Spleen (tissue), 7 donors: Measurements from ENCODE around the gene GNG7.

Experiments
- CTCF ChIP-seq, 11 experiments: fragments of 200-600 bp in 7 of 11; fragments of 450-650 bp in 4 of 11; sonication (generic) in 4 of 11; IDR thresholded peaks in 8 of 11; conservative IDR thresholded peaks in 3 of 11; 1 replicate in 7 of 11; 2 replicates in 4 of 11; pipeline versions ENCODE4 v1.4.0 to v1.8.0; 2016 to 2021; ENCODE audit warnings: antibody characterized with exemption in 11 of 11, inconsistent platforms in 4 of 11, mild to moderate bottlenecking in 1 of 11
- POLR2A ChIP-seq, 3 donors: fragments of 450-650 bp; IDR thresholded peaks; one replicate each; pipeline ENCODE4 v1.5.1; 2017; ENCODE audit warnings: antibody characterized with exemption in 3 of 3, mild to moderate bottlenecking in 1 of 3
- donor health status: DM: no; HTN: no; CAD: no; lungs with moderate emphysema.
- donor health status: DM: no; HTN: no; CAD: no.
- donor health status: DM: no; HTN: no; CAD: no.

- TF ChIP-seq CTCF (IDR thresholded peaks at IDR 0.05 in 8 of 11, conservative IDR thresholded peaks at IDR 0.05 in 3 of 11) (no peak), POLR2A (IDR thresholded peaks at IDR 0.05) (no peak)
Measured at GRCh38 chr19:2523630-2524311, 178.7 kb downstream of the GNG7 start.
